Neural cell (in vitro differentiated cells): ENCODE results near the gene UBE2K. TPM values are rescaled to one million over a fixed set of nuclear protein-coding genes. Genes with fewer than 3 reads are reported as not detected.

ENCODE experiments used
- H2AFZ ChIP-seq: fragments of 200-600, 300-800 bp; sonication (generic), shearing (Covaris generic); 2 replicates; pipeline ENCODE4 v1.6.0; 2014; ENCODE audit warnings: low read depth, mild to moderate bottlenecking, antibody characterized with exemption, low read length, moderate library complexity
- H3F3A ChIP-seq: fragments of 200-600 bp; shearing (Covaris generic); 2 replicates; pipeline ENCODE4 v1.6.1; 2016; ENCODE audit warnings: mild to moderate bottlenecking, moderate library complexity, mixed read lengths, antibody characterized with exemption, low read length; ENCODE audit not compliant: insufficient read depth, poor library complexity, severe bottlenecking
- H3K27ac ChIP-seq: fragments of 200-600, 300-800 bp; sonication (generic), shearing (Covaris generic); 2 replicates; pipeline ENCODE4 v1.5.1; 2014; ENCODE audit warnings: mild to moderate bottlenecking, low read length, moderate library complexity
- H3K27me3 ChIP-seq: fragments of 300-800, 200-600 bp; sonication (generic), shearing (Covaris generic); 2 replicates; pipeline ENCODE4 v1.6.0; 2014; ENCODE audit warnings: mild to moderate bottlenecking, low read depth, low read length, moderate library complexity; ENCODE audit not compliant: insufficient read depth
- H3K36me3 ChIP-seq: fragments of 300-800, 200-600 bp; sonication (generic), shearing (Covaris generic); 2 replicates; pipeline ENCODE4 v1.5.1; 2014; ENCODE audit warnings: mild to moderate bottlenecking, antibody characterized with exemption, low read length, moderate library complexity; ENCODE audit not compliant: insufficient read depth
- H3K4me2 ChIP-seq: fragments of 300-800, 200-600 bp; sonication (generic), shearing (Covaris generic); 2 replicates; pipeline ENCODE4 v1.6.0; 2014; ENCODE audit warnings: mild to moderate bottlenecking, low read length
- H3K4me3 ChIP-seq: fragments of 300-800, 200-600 bp; sonication (generic), shearing (Covaris generic); 2 replicates; pipeline ENCODE4 v1.5.1; 2014; ENCODE audit warnings: mild to moderate bottlenecking, low read length, moderate library complexity
- H3K79me2 ChIP-seq: fragments of 200-600 bp; shearing (Covaris generic); replicated peaks from 2 replicates; pipeline ENCODE4 v1.6.0; 2014; ENCODE audit warnings: mild to moderate bottlenecking, low read length, moderate library complexity; ENCODE audit not compliant: insufficient read depth
- H3K9ac ChIP-seq: fragments of 300-800, 200-600 bp; sonication (generic), shearing (Covaris generic); 2 replicates; pipeline ENCODE4 v1.6.1; 2016; ENCODE audit warnings: mild to moderate bottlenecking, low read length, mixed read lengths
- H3K9me2 ChIP-seq: fragments of 200-600 bp; shearing (Covaris generic); 2 replicates; pipeline ENCODE4 v1.6.1; 2016; ENCODE audit warnings: mild to moderate bottlenecking, low read length, mixed read lengths; ENCODE audit not compliant: insufficient read depth
- H3K9me3 ChIP-seq: fragments of 200-600, 300-800 bp; sonication (generic), shearing (Covaris generic); 2 replicates; pipeline ENCODE4 v1.6.1; 2016; ENCODE audit warnings: mild to moderate bottlenecking, mixed run types, low read length, moderate library complexity, mixed read lengths
- H4K20me1 ChIP-seq: fragments of 200-600 bp; shearing (Covaris generic); 2 replicates; pipeline ENCODE4 v1.6.1; 2016; ENCODE audit warnings: mild to moderate bottlenecking, mixed run types; ENCODE audit not compliant: insufficient read depth
- EP300 ChIP-seq: fragments of 450-650 bp; conservative IDR thresholded peaks from 2 replicates; pipeline ENCODE4 v1.6.1; 2014; ENCODE audit warnings: antibody characterized with exemption, mild to moderate bottlenecking, moderate library complexity; ENCODE audit not compliant: poor library complexity, severe bottlenecking
- EZH2 ChIP-seq: fragments of 200-600, 300-800 bp; shearing (Covaris generic), sonication (generic); IDR thresholded peaks from 2 replicates; pipeline ENCODE4 v1.6.1; 2014; ENCODE audit warnings: antibody characterized with exemption, low read length, borderline replicate concordance, mild to moderate bottlenecking; ENCODE audit not compliant: insufficient read depth, poor library complexity, severe bottlenecking
- MXI1 ChIP-seq: fragments of 450-650 bp; conservative IDR thresholded peaks from 2 replicates; pipeline ENCODE4 v1.6.1; 2014; ENCODE audit warnings: antibody characterized with exemption, mild to moderate bottlenecking; ENCODE audit not compliant: poor library complexity, severe bottlenecking
- POLR2AphosphoS5 ChIP-seq: IDR thresholded peaks from 2 replicates; pipeline ENCODE4 v1.6.1; 2012
- RAD21 ChIP-seq: fragments of 450-650 bp; conservative IDR thresholded peaks from 2 replicates; pipeline ENCODE4 v1.6.1; 2014; ENCODE audit warnings: antibody characterized with exemption, mild to moderate bottlenecking, moderate library complexity
- SMC3 ChIP-seq: fragments of 450-650 bp; conservative IDR thresholded peaks from 2 replicates; pipeline ENCODE4 v1.6.1; 2014; ENCODE audit warnings: antibody characterized with exemption, mild to moderate bottlenecking, moderate library complexity; ENCODE audit not compliant: poor library complexity
- TAF1 ChIP-seq: IDR thresholded peaks from 2 replicates; pipeline ENCODE4 v1.6.1; 2012; ENCODE audit warnings: low read depth
- polyA plus RNA-seq: library from polyadenylated mRNA; depleted of rRNA; stranded (reverse); fragments of >200 nt; gene quantifications from 2 replicates; pipeline ENCODE4 v1.2.3, GENCODE V29; 2014
- TF ChIP-seq, protein P1 (sequence below): IDR thresholded peaks from 2 replicates; pipeline ENCODE4 v1.6.1; 2012; ENCODE audit warnings: borderline replicate concordance
- TF ChIP-seq, protein P2 (sequence below): fragments of 450-650 bp; IDR thresholded peaks from 2 replicates; pipeline ENCODE4 v1.5.1; 2014; ENCODE audit warnings: antibody characterized with exemption, mild to moderate bottlenecking, moderate library complexity; ENCODE audit not compliant: poor library complexity, severe bottlenecking

UBE2K gene
- polyA plus RNA-seq, 1 donor from 2014 or later = 45.8 TPM

GRCh38 chr4:39802005-39802404, 104.1 kb downstream of the UBE2K start:
- H2AFZ ChIP-seq = no peak overlapping the region
- H3K9ac ChIP-seq = no peak overlapping the region
- TF ChIP-seq, protein P1, sequence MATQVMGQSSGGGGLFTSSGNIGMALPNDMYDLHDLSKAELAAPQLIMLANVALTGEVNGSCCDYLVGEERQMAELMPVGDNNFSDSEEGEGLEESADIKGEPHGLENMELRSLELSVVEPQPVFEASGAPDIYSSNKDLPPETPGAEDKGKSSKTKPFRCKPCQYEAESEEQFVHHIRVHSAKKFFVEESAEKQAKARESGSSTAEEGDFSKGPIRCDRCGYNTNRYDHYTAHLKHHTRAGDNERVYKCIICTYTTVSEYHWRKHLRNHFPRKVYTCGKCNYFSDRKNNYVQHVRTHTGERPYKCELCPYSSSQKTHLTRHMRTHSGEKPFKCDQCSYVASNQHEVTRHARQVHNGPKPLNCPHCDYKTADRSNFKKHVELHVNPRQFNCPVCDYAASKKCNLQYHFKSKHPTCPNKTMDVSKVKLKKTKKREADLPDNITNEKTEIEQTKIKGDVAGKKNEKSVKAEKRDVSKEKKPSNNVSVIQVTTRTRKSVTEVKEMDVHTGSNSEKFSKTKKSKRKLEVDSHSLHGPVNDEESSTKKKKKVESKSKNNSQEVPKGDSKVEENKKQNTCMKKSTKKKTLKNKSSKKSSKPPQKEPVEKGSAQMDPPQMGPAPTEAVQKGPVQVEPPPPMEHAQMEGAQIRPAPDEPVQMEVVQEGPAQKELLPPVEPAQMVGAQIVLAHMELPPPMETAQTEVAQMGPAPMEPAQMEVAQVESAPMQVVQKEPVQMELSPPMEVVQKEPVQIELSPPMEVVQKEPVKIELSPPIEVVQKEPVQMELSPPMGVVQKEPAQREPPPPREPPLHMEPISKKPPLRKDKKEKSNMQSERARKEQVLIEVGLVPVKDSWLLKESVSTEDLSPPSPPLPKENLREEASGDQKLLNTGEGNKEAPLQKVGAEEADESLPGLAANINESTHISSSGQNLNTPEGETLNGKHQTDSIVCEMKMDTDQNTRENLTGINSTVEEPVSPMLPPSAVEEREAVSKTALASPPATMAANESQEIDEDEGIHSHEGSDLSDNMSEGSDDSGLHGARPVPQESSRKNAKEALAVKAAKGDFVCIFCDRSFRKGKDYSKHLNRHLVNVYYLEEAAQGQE = no peak
- TF ChIP-seq TAF1 (no peak), SMC3 (no peak), EZH2 (no peak), RAD21 (no peak), POLR2AphosphoS5 (no peak)
- H3K9me3 ChIP-seq = no peaks in the 10 kb centered on the region
- H3K4me2 ChIP-seq = no peak overlapping the region
- no peaks in the 10 kb centered on the region for H3K9me2 ChIP-seq
- H4K20me1 ChIP-seq = no peaks in the 10 kb centered on the region
- H3K27ac ChIP-seq = no peak overlapping the region
- H3F3A ChIP-seq = no peaks in the 10 kb centered on the region
- no peaks in the 10 kb centered on the region for H3K27me3 ChIP-seq
- no peaks in the 10 kb centered on the region for H3K79me2 ChIP-seq
- no peak overlapping the region for H3K4me3 ChIP-seq
- H3K36me3 ChIP-seq = no peaks in the 10 kb centered on the region

DNA sequence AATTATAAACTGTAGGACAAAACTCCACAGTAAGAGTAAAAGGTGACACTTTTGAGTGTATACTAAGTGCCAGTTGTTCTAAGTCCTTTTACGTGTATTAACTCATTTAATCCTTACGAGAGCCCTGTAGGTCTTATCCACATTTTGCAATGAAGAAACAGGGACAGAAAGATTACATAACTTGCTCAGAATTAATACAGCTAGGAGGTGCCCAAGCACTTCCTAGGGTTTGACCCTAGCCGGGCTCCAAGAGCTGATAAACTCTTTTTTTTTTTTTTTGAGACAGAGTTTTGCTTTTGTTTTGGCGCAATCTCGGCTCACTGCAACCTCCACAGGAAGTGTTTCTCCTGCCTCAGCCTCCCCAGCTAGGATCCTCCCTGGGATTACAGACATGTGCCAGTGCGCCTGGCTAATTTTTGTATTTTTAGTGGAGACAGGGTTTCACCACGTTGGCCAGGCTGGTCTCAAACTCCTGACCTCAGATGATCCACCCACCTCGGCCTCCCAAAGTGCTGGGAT, 110.4 kb downstream of the UBE2K start:
- Histone ChIP-seq H3K36me3 (no peaks in the 10 kb centered on the region), H2AFZ (no peak overlapping the region)
- TF ChIP-seq EP300 (no peak), TAF1 (no peak), RAD21 (no peak), MXI1 (no peak), POLR2AphosphoS5 (no peak), EZH2 (no peak), SMC3 (no peak)
- TF ChIP-seq, protein P1 = no peak
- TF ChIP-seq, protein P2, sequence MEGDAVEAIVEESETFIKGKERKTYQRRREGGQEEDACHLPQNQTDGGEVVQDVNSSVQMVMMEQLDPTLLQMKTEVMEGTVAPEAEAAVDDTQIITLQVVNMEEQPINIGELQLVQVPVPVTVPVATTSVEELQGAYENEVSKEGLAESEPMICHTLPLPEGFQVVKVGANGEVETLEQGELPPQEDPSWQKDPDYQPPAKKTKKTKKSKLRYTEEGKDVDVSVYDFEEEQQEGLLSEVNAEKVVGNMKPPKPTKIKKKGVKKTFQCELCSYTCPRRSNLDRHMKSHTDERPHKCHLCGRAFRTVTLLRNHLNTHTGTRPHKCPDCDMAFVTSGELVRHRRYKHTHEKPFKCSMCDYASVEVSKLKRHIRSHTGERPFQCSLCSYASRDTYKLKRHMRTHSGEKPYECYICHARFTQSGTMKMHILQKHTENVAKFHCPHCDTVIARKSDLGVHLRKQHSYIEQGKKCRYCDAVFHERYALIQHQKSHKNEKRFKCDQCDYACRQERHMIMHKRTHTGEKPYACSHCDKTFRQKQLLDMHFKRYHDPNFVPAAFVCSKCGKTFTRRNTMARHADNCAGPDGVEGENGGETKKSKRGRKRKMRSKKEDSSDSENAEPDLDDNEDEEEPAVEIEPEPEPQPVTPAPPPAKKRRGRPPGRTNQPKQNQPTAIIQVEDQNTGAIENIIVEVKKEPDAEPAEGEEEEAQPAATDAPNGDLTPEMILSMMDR = no peak

More for the DNA sequence above, 110.4 kb downstream of the UBE2K start:
- Histone ChIP-seq H3K9me2 (no peaks in the 10 kb centered on the region), H3K9ac (no peak overlapping the region), H3K4me2 (no peak overlapping the region), H3K9me3 (no peaks in the 10 kb centered on the region), H3K27me3 (no peaks in the 10 kb centered on the region), H3K27ac (no peak overlapping the region), H3F3A (no peaks in the 10 kb centered on the region), H4K20me1 (no peaks in the 10 kb centered on the region), H3K4me3 (no peak overlapping the region), H3K79me2 (no peaks in the 10 kb centered on the region)
